ENCODE results near the gene CACNA1D. TPM values are rescaled to one million over a fixed set of nuclear protein-coding genes. Genes with fewer than 3 reads are reported as not detected.
"Not testable (repeated sequence)": the region's sequence is repeated elsewhere in the genome, so short reads cannot be mapped to it uniquely, and the experiment has no call there.

Gene CACNA1D
- total RNA-seq, 2 experiments from 2014 or later = 0.31 to 0.32 TPM

DNA sequence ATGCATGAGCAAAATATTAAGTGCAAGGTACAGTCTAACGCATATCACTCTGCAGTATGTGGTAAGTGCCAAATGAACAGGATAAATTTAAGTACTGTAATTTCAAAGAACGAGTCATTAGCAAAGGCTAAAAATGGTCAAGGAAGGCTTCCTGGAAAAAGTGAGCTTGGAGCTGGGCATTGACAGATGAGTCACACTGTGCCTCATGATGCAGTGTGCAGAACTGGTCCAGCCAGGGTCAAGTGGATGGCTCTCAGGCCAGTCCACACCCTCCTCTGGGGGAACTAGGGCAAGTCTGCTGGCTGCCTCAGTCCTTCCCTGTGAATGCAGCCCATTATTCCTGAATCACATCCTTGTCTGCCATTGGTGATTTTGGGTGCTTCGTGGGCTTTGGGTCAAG is 76.3 kb downstream of the CACNA1D start:
- H3K36me3 Mint-ChIP-seq (ENCODE audit: low read depth) = no peaks in the 10 kb centered on the region
- ChIA-PET CTCF (no interaction called here), POLR2A (no interaction called here)

DNA sequence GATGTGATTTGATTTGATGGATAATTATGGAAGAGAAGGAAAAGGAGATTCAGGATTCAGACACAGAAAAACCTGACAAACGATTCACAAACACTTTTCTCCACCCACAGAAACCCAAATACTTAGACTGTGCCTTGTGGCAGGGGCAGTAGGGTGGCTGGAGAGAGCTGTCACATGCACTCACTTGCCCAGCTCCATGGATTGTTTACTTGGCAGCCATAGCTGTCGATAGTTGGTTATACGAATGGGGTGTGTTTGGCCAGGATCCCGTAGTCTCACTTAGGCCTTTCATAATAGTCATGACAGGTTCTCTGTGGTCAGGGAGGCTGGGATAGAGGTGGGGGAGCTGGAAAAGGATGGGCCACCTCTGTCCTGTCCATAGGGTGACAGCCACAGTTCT is 76.9 kb downstream of the CACNA1D start:
- no peaks in the 10 kb centered on the region for H3K36me3 Mint-ChIP-seq (ENCODE audit: low read depth)
- H3K27ac Mint-ChIP-seq = no peak overlapping the region
- no peaks in the 10 kb centered on the region for H3K4me1 Mint-ChIP-seq (ENCODE audit: low read depth)
- no peak for ATAC-seq
- no peak for DNase-seq
- CTCF ChIA-PET = no interaction called here
- H3K27me3 Mint-ChIP-seq (ENCODE audit: low read depth) = peaks cover 5% of the 10 kb centered on the region
- POLR2A ChIA-PET = no interaction called here
- no peaks in the 10 kb centered on the region for H3K9me3 Mint-ChIP-seq (ENCODE audit: insufficient read depth)
- H3K4me3 Mint-ChIP-seq = no peak overlapping the region

More for the DNA sequence above, 76.3 kb downstream of the CACNA1D start:
- Mint-ChIP-seq H3K4me1 (ENCODE audit: low read depth) (no peaks in the 10 kb centered on the region), H3K27ac (no peak overlapping the region), H3K9me3 (ENCODE audit: insufficient read depth) (no peaks in the 10 kb centered on the region), H3K27me3 (ENCODE audit: low read depth) (peaks cover 5% of the 10 kb centered on the region), H3K4me3 (no peak overlapping the region)
- DNase-seq = no peak
- no peak for ATAC-seq

DNA sequence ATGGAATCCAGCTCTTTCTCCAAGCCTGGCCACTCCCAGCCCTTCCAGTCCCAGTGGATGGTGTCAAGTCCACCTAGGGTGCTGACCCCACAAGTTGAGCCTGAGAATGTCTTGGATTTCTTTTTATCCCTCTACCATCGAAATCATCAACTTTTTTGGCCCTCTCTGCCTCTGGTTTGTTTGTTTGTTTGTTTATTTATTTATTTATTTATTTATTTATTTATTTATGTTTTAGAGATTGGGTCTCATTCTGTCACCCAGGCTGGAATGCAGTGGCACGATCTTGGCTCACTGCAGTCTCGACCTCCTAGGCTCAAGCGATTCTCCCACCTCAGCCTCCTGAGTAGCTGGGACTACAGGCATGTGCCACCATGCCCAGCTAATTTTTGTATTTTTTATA is 77.8 kb downstream of the CACNA1D start:
- H3K27me3 Mint-ChIP-seq (ENCODE audit: low read depth); POLR2A ChIA-PET; H3K27ac Mint-ChIP-seq; DNase-seq; H3K9me3 Mint-ChIP-seq (ENCODE audit: insufficient read depth); H3K4me3 Mint-ChIP-seq; ATAC-seq; H3K36me3 Mint-ChIP-seq (ENCODE audit: low read depth); CTCF ChIA-PET; H3K4me1 Mint-ChIP-seq (ENCODE audit: low read depth): not testable (repeated sequence)

DNA sequence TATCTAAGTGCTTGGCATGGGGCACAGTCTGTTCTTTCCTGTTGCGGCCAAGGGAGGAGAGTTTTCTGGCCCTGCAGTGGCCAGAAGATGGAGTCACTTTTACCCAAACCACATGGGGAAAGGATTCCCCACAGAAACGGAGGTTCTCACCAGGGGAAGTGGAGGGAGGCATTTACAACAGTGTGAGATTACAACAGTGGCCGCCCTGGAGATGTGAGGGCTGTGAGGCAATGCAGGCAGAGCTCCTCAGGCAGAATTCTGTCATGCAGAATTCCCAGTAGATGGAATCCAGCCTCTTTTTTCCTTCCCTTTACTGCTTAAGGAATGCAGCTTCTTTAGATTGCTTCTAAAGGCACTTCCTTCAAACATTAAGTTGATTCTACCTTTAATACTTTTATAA is 83.1 kb downstream of the CACNA1D start:
- CTCF ChIA-PET = no interaction called here
- POLR2A ChIA-PET = no interaction called here
- Mint-ChIP-seq H3K27ac (no peak overlapping the region), H3K27me3 (ENCODE audit: low read depth) (peaks cover 2% of the 10 kb centered on the region), H3K36me3 (ENCODE audit: low read depth) (no peaks in the 10 kb centered on the region), H3K4me1 (ENCODE audit: low read depth) (peaks cover 4% of the 10 kb centered on the region), H3K9me3 (ENCODE audit: insufficient read depth) (no peaks in the 10 kb centered on the region), H3K4me3 (no peak overlapping the region)
- no peak for ATAC-seq
- DNase-seq = no peak

DNA sequence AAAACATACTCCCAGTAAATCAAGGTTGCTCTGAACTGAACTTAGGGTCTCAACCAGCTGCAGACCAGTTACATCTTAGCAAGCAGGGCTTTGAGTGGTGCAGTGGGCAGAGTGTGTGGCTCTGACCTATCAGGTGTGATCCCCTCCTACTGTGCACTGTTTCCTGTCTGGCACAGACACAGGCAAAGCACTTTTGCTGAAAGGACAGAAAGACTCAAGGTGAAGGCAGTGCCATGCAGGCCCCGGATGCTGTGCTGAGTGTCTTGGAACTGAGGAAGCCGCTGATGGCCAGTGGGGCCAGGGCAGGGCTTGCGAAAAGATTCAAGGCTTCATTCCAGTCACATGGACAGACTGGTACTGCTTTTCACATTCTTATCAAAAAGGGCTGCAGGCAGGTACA is 85.2 kb downstream of the CACNA1D start:
- POLR2A ChIA-PET = no interaction called here
- Mint-ChIP-seq H3K27ac (no peak overlapping the region), H3K4me1 (ENCODE audit: low read depth) (peaks cover 4% of the 10 kb centered on the region), H3K27me3 (ENCODE audit: low read depth) (peaks cover 6% of the 10 kb centered on the region), H3K9me3 (ENCODE audit: insufficient read depth) (no peaks in the 10 kb centered on the region), H3K36me3 (ENCODE audit: low read depth) (no peaks in the 10 kb centered on the region), H3K4me3 (no peak overlapping the region)
- DNase-seq (no peak), ATAC-seq (no peak)
- CTCF ChIA-PET = no interaction called here

DNA sequence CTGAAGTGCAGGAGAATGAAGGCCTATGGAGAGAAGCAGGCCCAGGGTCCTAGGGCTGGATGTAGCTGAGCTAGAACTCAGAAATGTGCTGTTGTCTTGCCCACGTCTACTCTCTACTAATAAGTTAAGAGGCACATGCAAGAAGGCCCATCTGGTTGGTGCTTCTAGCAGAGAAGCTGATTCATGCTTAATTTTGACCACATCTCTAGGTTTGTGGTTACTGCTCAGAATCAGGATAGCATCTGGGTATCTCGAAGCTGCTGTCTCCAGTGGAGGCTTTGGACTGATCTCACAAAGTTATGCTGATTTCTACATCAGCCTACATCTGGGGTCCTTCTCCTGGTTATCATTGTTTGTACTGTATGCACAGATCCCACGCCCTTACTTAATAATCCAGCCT is 87.3 kb downstream of the CACNA1D start:
- H3K36me3 Mint-ChIP-seq (ENCODE audit: low read depth) = no peaks in the 10 kb centered on the region
- no peak for DNase-seq
- no peak overlapping the region for H3K27ac Mint-ChIP-seq
- POLR2A ChIA-PET = interaction anchor here (0.6 kb wide), 1 partner anchor 272 kb away, joined by 5 read pairs; no protein-coding TSS in a partner anchor
- no peaks in the 10 kb centered on the region for H3K9me3 Mint-ChIP-seq (ENCODE audit: insufficient read depth)
- CTCF ChIA-PET = no interaction called here
- ATAC-seq = peak; percentile 65
- no peak overlapping the region for H3K4me3 Mint-ChIP-seq
- H3K27me3 Mint-ChIP-seq (ENCODE audit: low read depth) = peaks cover 4% of the 10 kb centered on the region
- peaks cover 4% of the 10 kb centered on the region for H3K4me1 Mint-ChIP-seq (ENCODE audit: low read depth)

DNA sequence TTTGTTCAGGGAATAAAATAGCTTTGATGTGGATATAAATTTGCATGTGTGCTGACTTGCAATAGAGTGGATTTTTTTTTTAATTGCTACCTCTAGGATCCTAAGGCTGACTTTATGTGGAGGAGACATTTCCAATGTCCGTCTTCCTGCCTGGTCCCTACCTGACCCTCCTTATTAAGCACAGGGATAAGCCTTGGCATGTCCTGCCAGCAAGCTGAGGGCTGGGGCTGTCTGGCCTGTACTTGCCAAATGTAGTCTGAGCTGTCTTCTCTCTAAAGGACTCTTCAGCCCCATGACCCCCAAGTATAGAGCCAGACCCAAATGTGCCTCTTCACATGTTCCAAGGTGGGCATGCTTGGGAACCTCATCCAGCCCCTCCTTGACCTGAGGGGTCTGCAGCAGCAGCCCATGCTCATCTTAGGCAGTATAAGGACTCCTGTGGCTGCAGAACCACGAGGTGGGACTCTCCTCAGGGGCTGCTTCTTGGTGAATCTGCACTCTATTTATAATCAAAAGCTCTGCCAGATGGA is 88.8 kb downstream of the CACNA1D start:
- H3K4me1 Mint-ChIP-seq (ENCODE audit: low read depth) = peaks cover 4% of the 10 kb centered on the region
- ChIA-PET POLR2A (no interaction called here), CTCF (no interaction called here)
- ATAC-seq (no peak), DNase-seq (no peak)
- H3K4me3 Mint-ChIP-seq = no peak overlapping the region
- no peaks in the 10 kb centered on the region for H3K36me3 Mint-ChIP-seq (ENCODE audit: low read depth)
- no peaks in the 10 kb centered on the region for H3K9me3 Mint-ChIP-seq (ENCODE audit: insufficient read depth)
- H3K27ac Mint-ChIP-seq = no peak overlapping the region
- H3K27me3 Mint-ChIP-seq (ENCODE audit: low read depth) = peaks cover 4% of the 10 kb centered on the region

DNA sequence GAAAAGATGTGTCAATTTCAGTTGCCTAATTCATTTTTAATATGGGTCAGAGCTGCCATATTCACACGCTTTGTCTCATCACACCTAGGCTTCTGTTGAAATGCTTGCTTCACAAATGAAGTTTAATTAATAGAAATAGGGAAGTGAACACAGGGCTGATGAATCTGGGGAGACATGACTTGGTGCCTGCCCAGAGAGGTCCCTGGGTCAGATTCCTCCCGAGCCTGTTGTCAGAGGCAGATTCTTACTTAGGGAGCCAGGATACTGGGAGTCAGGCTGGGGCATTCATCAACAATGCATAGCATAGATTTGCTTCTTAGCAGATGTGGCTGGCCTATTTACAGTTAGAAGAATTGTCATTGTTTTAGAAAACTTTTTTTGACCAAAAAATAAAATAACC is 90.6 kb downstream of the CACNA1D start:
- Mint-ChIP-seq H3K9me3 (ENCODE audit: insufficient read depth) (no peaks in the 10 kb centered on the region), H3K4me1 (ENCODE audit: low read depth) (peaks cover 4% of the 10 kb centered on the region), H3K27me3 (ENCODE audit: low read depth) (peaks cover 4% of the 10 kb centered on the region), H3K4me3 (no peak overlapping the region), H3K36me3 (ENCODE audit: low read depth) (no peaks in the 10 kb centered on the region), H3K27ac (no peak overlapping the region)
- ATAC-seq = no peak
- CTCF ChIA-PET = no interaction called here
- POLR2A ChIA-PET = no interaction called here
- DNase-seq = no peak

DNA sequence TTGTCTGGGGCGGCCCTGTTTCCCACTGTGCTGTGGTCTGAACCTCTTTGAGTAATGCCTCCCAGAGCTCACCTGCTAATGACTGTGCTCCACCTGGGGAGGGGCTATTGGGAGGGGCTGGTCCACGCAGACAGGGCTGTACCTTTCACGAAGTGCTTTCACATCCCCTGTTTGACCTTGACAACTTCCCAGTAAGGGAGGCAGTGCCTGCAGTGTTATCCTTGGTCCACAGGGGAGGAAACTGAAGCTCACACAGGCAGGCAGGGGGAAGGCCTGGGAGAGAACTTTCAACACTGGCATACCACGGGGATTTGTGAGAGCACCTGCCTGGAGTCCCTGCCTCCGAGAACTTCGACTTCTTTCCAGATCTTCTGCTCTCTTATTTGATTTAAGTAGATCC is 91.2 kb downstream of the CACNA1D start:
- DNase-seq (no peak), ATAC-seq (no peak)
- CTCF ChIA-PET = no interaction called here
- Mint-ChIP-seq H3K27me3 (ENCODE audit: low read depth) (peaks cover 4% of the 10 kb centered on the region), H3K36me3 (ENCODE audit: low read depth) (no peaks in the 10 kb centered on the region), H3K4me1 (ENCODE audit: low read depth) (peaks cover 4% of the 10 kb centered on the region), H3K27ac (no peak overlapping the region), H3K4me3 (no peak overlapping the region), H3K9me3 (ENCODE audit: insufficient read depth) (no peaks in the 10 kb centered on the region)
- POLR2A ChIA-PET = no interaction called here

DNA sequence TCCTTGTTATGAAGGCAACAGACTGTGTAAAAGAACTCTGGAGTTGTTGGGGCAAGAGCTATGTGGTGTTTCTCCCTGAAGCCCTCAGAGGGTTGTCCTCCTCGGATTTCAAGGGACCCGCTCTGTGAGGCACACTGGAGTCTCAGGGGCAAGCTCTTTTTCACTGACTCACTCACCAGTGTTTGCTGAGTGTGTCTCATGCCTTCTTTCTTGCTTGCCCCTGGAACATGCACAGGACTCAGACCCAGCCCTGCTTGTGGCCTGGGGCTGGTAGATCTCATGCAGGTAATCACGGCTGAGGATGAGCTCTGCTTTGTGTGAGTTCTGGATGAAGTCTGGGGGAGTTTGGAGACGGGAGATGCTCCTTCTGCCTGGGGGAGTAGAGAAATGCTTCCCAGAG is 93.7 kb downstream of the CACNA1D start:
- H3K4me3 Mint-ChIP-seq = no peak overlapping the region
- H3K27me3 Mint-ChIP-seq (ENCODE audit: low read depth) = peaks cover 4% of the 10 kb centered on the region
- no peaks in the 10 kb centered on the region for H3K36me3 Mint-ChIP-seq (ENCODE audit: low read depth)
- H3K9me3 Mint-ChIP-seq (ENCODE audit: insufficient read depth) = no peaks in the 10 kb centered on the region
- ChIA-PET CTCF (no interaction called here), POLR2A (no interaction called here)
- no peak overlapping the region for H3K27ac Mint-ChIP-seq
- H3K4me1 Mint-ChIP-seq (ENCODE audit: low read depth) = no peaks in the 10 kb centered on the region
- no peak for ATAC-seq
- DNase-seq = no peak

DNA sequence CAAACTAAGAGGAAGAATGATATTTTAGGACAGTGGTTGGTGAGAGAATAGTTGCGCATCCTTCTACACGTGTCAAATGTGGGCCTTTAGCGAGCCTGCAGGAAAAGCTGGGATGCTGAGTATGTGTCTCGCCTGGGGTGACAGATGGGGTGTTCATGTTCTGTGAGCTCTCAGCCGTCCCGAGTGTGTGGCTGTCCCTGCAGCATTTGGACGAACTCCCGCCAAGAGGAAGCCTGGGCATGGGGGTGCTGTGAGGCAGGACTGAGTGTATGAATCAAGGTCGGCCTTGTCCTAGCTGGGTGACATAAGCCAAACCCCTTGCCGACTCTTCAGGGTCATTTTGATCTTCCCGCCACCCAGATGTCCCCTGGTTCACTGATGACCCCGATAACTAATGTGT is 94.8 kb downstream of the CACNA1D start:
- H3K4me1 Mint-ChIP-seq (ENCODE audit: low read depth) = no peaks in the 10 kb centered on the region
- H3K9me3 Mint-ChIP-seq (ENCODE audit: insufficient read depth) = no peaks in the 10 kb centered on the region
- DNase-seq (no peak), ATAC-seq (no peak)
- no peak overlapping the region for H3K4me3 Mint-ChIP-seq
- CTCF ChIA-PET = no interaction called here
- no peaks in the 10 kb centered on the region for H3K36me3 Mint-ChIP-seq (ENCODE audit: low read depth)
- POLR2A ChIA-PET = no interaction called here
- peaks cover 7% of the 10 kb centered on the region for H3K27me3 Mint-ChIP-seq (ENCODE audit: low read depth)
- H3K27ac Mint-ChIP-seq = no peak overlapping the region

DNA sequence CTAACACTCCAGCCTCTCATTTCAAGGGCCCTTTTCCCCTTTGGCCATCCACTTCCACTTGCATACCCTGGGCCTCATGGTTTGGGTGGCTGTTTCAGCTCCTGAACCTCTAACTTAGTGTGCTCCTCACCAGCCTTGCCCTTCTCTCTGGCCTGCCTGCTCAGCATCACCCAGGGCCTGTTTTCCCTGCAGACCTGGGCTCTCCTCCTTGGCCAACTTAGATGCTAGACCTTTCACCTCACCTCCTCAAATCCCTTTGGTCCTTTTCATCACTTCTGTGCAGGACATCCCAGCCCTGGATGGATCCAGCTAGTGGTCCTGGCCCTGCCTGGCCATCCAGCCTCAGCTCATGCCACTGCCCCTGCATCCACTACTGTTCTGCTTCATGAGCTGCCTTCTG is 95.4 kb downstream of the CACNA1D start:
- ATAC-seq = no peak
- Mint-ChIP-seq H3K4me1 (ENCODE audit: low read depth) (no peaks in the 10 kb centered on the region), H3K4me3 (no peak overlapping the region), H3K27ac (no peak overlapping the region), H3K36me3 (ENCODE audit: low read depth) (no peaks in the 10 kb centered on the region), H3K27me3 (ENCODE audit: low read depth) (peaks cover 3% of the 10 kb centered on the region), H3K9me3 (ENCODE audit: insufficient read depth) (no peaks in the 10 kb centered on the region)
- DNase-seq = no peak
- ChIA-PET POLR2A (no interaction called here), CTCF (no interaction called here)

DNA sequence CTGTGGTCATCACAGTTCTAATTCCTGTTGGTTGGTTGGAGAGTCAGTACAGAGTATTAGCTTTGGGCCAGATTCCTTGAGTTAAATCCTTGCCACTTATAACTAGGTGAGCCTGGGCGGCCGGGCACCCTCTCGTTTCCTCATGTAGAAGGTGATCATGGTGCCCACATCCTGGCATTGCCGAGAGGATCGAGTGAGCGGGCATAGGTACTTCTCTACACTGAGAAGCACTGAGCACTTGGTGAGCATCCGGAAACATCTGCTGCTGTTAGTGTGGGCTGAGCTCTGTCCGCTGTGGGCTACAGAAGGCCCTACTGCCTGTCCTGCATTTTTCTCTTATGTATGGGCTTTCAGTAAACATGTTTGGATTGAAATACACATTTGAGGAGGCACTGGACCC is 96.2 kb downstream of the CACNA1D start:
- ATAC-seq = no peak

More for the DNA sequence above, 96.2 kb downstream of the CACNA1D start:
- ChIA-PET POLR2A (no interaction called here), CTCF (no interaction called here)
- Mint-ChIP-seq H3K4me1 (ENCODE audit: low read depth) (no peaks in the 10 kb centered on the region), H3K9me3 (ENCODE audit: insufficient read depth) (no peaks in the 10 kb centered on the region), H3K27ac (no peak overlapping the region), H3K27me3 (ENCODE audit: low read depth) (peaks cover 3% of the 10 kb centered on the region), H3K4me3 (no peak overlapping the region), H3K36me3 (ENCODE audit: low read depth) (no peaks in the 10 kb centered on the region)
- DNase-seq = no peak
